22Rv1 (cell line): Measurements from ENCODE around the gene TUB.

Source experiments
- H3K27ac ChIP-seq: fragments of 450-650 bp; 2 replicates; pipeline ENCODE4 v1.5.1; 2017
- ZFX ChIP-seq: fragments of 450-650 bp; IDR thresholded peaks from 2 replicates; pipeline ENCODE4 v1.6.1; 2017; ENCODE audit warnings: antibody characterized with exemption, borderline replicate concordance
- TF ChIP-seq, protein P1 (sequence below): fragments of 450-650 bp; IDR thresholded peaks from 2 replicates; pipeline ENCODE4 v1.5.1; 2017; ENCODE audit warnings: mild to moderate bottlenecking

The TUB gene

DNA sequence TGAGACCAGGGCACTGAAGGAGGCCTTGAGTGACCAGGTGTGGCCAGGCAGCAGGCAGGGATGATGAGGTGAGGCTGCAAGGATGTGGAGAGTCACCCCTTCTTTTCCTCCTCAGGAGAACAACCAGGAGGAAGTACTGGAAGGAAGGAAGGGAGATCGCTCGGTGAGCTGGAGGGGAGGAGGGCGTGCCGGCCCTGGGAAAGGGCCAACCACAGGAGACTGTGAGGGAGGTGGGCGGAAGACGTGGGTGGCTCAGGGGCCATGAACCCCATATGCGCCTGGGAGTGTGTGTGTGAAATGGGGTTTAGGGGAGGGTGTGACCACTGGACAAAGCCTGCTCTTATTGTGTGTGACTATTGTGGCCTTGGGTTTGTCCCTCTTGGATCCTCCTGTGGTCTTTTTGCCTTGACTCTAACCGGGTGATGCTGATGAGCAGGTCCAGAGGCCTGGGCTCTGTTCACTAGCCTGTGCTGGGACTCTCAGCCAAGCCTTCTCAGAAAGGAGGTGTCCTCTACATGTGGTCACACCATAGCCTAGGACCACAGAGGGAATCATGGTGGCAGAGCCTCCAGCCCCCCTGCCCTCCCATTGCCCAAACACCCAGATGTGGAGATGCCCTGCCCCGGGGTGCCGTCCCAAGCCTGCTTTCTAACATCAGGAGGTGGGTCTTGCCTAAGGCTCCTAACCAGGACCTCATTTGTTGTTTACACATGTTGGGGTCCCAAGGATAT is 41.3 kb upstream of the TUB start:
- no peak for TF ChIP-seq ZFX
- TF ChIP-seq, protein P1, sequence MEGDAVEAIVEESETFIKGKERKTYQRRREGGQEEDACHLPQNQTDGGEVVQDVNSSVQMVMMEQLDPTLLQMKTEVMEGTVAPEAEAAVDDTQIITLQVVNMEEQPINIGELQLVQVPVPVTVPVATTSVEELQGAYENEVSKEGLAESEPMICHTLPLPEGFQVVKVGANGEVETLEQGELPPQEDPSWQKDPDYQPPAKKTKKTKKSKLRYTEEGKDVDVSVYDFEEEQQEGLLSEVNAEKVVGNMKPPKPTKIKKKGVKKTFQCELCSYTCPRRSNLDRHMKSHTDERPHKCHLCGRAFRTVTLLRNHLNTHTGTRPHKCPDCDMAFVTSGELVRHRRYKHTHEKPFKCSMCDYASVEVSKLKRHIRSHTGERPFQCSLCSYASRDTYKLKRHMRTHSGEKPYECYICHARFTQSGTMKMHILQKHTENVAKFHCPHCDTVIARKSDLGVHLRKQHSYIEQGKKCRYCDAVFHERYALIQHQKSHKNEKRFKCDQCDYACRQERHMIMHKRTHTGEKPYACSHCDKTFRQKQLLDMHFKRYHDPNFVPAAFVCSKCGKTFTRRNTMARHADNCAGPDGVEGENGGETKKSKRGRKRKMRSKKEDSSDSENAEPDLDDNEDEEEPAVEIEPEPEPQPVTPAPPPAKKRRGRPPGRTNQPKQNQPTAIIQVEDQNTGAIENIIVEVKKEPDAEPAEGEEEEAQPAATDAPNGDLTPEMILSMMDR = no peak
- no peak overlapping the region for H3K27ac ChIP-seq

DNA sequence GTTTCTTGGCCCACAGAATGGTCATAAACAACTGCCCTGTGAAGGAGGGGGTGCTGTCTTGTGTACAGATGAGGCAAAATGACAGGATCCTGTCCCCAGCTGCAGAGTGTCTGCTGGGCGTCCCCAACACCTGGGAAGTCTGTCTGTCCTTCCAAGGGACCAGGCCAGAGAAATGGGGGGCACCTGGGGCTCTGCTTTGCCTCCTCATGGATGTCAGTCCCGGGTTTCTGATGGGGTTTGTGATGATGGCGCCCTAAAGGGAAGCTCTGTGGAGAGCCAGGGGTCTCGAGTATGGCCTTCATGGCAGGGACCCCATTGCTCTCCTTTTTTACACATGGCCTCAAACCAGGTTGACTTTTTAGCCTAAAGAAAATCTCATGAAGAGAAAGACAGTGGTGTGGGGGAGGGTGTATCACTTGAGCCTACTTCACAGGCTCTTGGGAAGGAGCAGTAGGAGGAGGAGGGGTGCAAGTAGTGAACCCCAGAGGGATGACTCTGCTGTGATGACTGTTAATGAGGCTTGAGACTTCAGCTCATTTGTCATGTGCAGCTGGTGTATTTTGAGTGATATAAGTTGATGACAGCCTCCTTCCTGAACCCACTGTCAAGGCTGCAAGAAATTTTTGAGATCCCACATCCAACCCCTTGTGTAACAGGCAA is 40.6 kb upstream of the TUB start:
- H3K27ac ChIP-seq = no peak overlapping the region
- TF ChIP-seq ZFX = no peak

DNA sequence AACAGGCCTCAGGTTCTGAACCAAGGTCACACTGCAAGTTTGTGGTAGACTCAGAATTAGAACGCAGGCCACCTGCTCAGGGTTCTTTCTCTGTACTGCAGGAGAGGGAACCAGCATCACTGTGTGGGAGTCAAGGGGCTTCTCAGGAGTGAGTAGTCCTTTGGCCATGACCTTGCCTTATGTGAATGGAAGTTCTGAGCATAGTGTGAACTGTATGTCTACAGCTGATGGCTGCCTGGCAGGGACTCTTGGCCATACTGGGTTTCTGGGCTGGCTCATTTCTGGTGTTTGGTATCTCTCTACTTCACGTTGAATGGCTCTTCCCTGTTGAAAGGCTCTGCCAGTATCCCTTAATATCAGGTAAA is 40.1 kb upstream of the TUB start:
- TF ChIP-seq, protein P1 = no peak
- no peak for TF ChIP-seq ZFX
- H3K27ac ChIP-seq = no peak overlapping the region

DNA sequence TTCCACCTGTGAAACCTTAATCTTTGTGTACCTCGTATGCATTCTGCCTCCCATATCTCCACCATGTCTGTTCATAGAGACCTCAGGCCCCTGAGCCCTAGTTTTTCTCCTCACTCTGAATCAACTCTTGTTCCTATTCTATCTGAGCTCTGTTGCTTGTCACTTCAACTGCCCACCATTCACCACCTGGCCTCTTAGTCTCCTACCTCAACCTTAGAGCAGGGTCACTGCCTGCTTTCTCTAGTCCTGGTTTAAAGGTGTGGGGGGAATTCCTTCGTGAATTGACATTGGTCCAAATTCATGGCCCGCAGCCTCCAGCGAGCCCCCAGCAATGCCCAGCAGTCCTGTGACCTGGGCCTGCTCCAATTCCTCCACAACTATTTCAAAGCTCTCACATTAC is 39.4 kb upstream of the TUB start:
- H3K27ac ChIP-seq = no peak overlapping the region
- no peak for TF ChIP-seq ZFX
- TF ChIP-seq, protein P1 = no peak

DNA sequence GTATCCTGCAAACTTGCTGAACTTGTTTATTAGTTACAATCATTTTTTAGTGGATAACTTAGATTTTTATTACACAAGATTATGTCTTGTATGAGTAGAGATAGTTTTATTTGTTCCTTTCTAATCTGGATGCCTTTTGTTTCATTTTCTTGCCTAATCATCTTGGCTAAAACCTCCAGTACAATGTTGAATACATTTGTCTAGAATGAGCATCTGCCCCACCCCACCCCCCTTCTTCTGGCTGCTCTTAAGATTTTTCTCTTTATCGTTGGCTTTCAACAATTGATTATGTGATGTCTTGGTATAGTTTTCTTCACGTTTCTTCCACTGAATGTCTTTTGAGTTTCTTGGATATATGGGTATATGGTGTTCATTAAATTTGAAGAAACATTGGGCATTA is 37.3 kb upstream of the TUB start:
- TF ChIP-seq, protein P1 = no peak
- no peak overlapping the region for H3K27ac ChIP-seq

DNA sequence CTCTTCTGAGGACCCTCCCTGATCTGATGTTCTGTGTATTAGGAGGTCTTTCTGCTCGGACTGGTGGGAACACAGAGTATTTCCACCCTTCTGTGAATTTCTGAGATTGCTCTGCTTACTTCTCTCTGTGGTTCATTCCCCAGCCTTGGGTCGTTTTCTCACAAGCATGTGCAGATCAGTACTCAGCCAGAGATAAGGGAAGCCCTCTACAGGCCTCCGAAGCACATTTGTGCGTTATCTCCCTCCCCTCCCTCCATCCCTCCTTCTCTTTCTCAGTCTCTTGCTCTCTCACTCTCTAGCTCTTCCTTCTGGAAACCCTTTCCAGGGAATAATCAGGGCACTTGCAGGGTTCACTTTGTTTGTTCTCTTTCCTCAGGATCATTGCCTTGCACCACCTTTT is 35.2 kb upstream of the TUB start:
- TF ChIP-seq ZFX = no peak
- TF ChIP-seq, protein P1 = no peak
- no peak overlapping the region for H3K27ac ChIP-seq

DNA sequence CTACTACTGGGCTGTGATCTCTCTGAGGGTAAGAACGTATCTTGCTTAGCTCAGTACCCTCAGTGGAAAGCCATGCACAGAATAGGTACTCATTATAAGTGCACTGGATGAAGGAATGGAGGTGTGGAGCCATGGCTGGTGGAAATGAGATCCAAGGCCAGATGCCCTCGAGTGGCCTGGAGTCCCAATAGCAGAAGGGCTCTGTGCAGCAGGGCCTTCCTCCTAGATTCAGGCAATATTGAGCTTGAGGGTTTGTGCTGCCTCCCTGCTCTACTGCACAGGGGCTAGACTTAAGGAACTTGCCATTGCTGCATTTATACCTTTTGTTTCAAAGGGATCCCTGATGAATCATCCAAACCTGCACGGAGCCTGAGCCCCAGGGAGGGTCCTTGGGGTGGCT is 33.6 kb upstream of the TUB start:
- H3K27ac ChIP-seq = no peak overlapping the region
- no peak for TF ChIP-seq ZFX
- TF ChIP-seq, protein P1 = no peak

DNA sequence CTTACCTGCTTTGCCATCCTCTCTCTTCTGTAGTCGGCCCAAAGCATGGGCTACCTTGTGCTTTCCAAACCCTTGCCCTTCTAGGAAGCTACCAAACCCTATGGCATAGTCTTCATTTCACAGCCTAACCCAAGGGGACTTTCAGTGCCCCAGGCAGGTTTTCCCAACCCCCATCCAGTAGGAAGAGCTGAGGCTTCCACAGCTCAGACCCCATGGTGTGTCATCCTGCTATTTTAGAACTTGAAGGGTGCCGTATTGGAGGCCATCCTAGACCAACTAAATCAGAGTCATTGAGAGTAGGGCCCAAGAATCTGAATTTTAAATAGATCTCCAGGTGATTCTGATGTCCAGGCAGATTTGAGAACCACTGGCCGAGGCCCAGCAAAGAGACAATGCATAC is 31.9 kb upstream of the TUB start:
- H3K27ac ChIP-seq = no peak overlapping the region
- no peak for TF ChIP-seq ZFX
- TF ChIP-seq, protein P1 = no peak
